Daoy (cell line): ENCODE results near the gene PYCR2. TPM values are rescaled to one million over a fixed set of nuclear protein-coding genes. Genes with fewer than 3 reads are reported as not detected.

Experiments used
- DNase-seq: peaks from one replicate; pipeline ENCODE4 v3.0.0-alpha.2; 2015; ENCODE audit warnings: low read depth
- total RNA-seq: library from RNA; depleted of rRNA; stranded (reverse); fragments of >200 nt; shearing (Covaris generic); gene quantifications from 2 replicates; pipeline ENCODE4 v1.2.3, GENCODE V29; 2014

Gene PYCR2
- total RNA-seq, 1 experiment from 2014 or later = 47.4 TPM

DNA sequence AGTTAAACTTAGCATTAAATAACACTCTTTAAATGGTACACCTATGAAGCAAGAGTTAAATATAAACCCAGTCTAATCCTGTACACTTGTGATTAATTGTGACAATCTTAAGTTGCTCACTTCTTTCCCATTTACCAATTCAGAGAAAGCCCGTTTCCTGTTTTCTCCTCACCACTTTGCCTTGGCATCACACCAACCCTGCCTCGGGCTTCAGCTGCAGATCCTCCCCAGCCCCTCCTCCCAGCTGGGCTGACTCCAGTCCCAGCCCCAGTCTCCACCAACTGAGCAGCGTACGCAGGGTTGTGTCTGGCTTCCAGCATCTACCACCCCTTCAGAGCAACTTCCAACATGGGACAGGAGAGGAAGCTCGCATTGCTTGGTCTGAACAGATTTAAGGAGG is 4.1 kb downstream of the PYCR2 start:
- peak; percentile 86 for DNase-seq

- DNase-seq = no peak
These were observed 5.8 kb downstream of the PYCR2 start for GRCh38 chr1:225918280-225918679.

DNA sequence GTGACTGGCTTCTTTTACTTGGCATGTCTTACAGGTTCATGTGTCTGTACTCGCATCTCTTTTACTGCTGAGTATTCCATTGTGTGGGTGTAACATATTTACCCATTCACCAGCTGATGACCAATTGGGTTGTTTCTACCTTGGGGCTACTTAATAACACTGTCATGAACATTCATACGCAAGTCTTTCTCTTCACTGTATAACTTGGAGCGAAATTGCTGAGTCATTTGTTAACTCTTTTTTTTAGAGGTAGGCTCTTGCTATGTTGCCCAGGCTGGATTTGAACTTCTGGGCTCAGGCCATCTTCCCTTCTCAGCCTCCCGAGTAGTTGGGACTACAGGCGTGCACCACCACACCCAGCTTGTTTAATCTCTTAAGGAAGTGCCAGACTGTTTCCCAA is 6.5 kb downstream of the PYCR2 start:
- DNase-seq = no peak

- DNase-seq = no peak
These were observed 6.9 kb downstream of the PYCR2 start for GRCh38 chr1:225917101-225917500.

GRCh38 chr1:225915538-225915991 is 8.5 kb downstream of the PYCR2 start:
- DNase-seq = no peak

DNA sequence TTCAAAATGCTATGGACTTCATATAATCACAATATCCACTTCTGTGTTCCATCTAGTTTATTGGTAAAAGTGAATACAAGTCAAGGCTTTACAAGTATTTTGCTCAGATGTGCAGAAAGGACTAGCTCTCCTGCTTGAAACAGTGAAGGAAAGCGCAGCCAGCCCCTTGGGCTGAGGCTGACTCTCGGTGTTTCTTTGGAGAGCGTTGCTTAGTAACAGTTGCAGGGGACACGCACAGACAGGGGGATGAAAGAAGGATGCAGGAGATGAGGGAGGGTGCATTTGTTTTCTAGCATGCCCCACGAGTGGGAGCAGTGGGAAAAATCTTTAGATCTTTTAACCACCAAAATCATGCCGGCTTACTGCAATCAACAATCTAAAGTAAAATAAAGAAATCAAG is 9.1 kb downstream of the PYCR2 start:
- no peak for DNase-seq

GRCh38 chr1:225914391-225914790 is 9.7 kb downstream of the PYCR2 start:
- DNase-seq = no peak

DNA sequence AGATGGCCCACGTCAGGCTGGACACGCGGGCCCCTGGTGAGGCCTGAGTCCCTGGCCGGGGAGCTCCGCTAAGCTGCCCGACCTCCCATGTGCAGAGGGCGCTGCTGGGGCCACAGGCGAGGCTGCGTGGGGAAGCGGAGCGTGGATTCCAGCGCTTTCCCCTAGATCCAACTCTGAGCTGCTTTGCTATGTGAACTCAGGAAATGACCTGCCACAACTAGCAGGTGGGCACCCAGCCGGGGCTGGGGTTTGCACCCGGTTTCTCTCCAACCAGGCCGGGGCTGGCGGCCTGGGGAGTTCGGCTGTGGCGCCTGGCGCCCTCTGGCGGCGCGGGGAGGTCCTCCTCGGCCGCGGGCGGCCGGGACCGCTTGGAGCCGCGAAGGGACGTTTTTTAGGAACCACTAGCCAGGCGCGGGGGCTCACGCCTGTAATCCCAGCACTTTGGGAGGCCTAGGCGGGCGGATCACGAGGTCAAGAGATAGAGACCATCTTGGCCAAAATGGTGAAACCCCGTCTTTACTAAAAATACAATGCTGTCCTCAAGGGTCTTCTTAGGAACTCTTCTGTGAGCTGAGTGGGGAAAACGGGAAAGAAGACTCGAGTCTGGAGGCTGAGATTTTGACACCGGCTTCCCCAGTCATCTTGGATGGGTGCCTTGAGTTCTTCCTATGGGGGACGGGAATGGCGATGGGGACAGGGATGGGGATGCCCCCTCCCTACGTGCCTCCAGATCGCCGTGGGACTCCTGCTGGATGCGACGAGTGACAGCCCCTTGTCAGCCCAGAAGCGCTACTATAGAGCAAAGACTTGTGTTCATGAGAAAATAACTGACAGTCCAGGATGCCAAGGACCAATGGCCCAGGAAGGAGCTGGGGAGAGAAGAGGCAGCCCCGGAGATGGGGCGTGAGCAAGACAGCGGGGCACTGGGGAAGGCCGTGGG is 12.6 kb downstream of the PYCR2 start:
- DNase-seq = no peak

DNA sequence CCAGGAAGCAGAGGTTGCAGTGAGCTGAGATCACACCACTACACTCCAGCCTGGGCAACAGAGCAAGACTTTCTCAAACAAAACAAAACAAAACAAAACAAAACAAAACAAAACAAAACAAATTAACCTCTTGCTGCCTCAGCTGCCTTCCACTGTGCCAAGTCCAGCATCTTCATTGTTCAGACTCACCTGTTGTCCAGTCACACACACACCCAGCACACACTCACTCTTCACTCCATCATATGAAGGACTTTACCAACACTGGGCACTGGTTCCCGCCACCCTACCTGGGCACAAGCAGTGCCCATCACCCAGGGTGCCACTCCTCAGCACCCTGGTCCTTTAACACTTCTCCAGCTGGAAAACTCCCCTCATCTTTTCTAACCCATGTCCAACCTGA is 14.6 kb downstream of the PYCR2 start:
- DNase-seq = no peak

DNA sequence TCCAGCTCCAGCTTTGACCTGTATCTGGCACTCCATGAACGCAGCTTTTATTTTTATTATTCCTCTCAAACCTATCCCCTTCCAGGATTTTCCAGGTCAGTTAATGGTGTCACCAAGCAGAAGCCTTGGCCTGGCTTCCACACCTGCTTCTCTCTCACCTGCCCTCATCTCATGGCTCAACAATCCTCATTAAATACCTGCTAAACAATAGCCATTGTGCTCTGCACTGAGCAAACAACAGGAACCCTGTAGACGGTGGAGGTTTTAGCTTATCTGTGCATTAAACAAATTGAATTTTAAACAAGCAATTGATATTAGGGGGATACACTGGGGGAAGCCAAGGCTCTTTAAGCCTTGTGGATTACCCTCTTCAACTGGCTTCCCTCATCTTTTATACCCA is 15.3 kb downstream of the PYCR2 start:
- DNase-seq = no peak

- no peak for DNase-seq
These were observed 15.9 kb downstream of the PYCR2 start for GRCh38 chr1:225908013-225908640.

GRCh38 chr1:225907341-225907740 is 16.7 kb downstream of the PYCR2 start:
- no peak for DNase-seq

GRCh38 chr1:225906467-225906866 is 17.6 kb downstream of the PYCR2 start:
- DNase-seq = no peak

DNA sequence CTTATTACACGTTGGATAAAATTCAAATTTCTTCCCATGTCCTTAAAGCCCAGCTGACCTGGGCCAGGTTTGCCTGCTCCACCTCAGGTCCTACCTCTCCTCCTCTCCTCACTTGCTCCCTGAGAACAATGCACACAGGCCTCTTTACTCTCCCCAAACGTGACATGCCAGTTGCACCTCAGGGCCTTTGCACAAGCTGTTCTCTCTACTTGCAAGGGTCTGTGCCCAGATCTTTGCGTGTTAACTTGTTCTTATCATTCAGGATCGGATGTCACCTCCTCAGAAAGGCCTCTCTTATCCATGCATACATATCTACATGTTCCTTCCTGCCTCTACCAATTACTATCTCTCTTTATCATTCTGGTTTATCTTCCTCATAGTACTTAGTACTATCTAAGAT is 20.4 kb downstream of the PYCR2 start:
- no peak for DNase-seq

GRCh38 chr1:225899044-225899925 is 24.8 kb downstream of the PYCR2 start:
- DNase-seq = no peak

- no peak for DNase-seq
These were observed 26.2 kb downstream of the PYCR2 start for GRCh38 chr1:225897595-225898514.

GRCh38 chr1:225896937-225897549 is 27.0 kb downstream of the PYCR2 start:
- DNase-seq = peak; percentile 78

- no peak for DNase-seq
These were observed 27.6 kb downstream of the PYCR2 start for GRCh38 chr1:225896494-225896893.

DNA sequence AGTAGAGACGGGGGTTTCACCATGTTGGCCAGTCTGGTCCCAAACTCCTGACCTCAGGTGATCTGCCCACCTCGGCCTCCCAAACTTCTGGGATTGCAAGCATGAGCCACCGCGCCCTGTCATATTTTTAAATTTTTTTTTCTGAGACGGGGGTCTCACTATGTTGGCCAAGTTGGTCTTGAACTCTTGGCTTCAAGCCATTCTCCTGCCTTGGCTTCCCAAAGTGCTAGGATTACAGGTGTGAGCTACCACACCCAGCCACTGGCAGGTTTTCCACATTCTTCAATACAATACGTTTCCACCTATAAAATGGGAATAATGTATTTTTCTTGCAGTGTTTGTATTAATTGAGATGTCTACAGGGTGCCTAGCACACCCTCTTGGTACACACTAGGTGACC is 31.7 kb downstream of the PYCR2 start:
- DNase-seq = no peak

- peak; percentile 29 for DNase-seq
These were observed 32.6 kb downstream of the PYCR2 start for GRCh38 chr1:225891229-225891972.
